ENCODE data around the gene MFAP4.

Gene MFAP4

DNA sequence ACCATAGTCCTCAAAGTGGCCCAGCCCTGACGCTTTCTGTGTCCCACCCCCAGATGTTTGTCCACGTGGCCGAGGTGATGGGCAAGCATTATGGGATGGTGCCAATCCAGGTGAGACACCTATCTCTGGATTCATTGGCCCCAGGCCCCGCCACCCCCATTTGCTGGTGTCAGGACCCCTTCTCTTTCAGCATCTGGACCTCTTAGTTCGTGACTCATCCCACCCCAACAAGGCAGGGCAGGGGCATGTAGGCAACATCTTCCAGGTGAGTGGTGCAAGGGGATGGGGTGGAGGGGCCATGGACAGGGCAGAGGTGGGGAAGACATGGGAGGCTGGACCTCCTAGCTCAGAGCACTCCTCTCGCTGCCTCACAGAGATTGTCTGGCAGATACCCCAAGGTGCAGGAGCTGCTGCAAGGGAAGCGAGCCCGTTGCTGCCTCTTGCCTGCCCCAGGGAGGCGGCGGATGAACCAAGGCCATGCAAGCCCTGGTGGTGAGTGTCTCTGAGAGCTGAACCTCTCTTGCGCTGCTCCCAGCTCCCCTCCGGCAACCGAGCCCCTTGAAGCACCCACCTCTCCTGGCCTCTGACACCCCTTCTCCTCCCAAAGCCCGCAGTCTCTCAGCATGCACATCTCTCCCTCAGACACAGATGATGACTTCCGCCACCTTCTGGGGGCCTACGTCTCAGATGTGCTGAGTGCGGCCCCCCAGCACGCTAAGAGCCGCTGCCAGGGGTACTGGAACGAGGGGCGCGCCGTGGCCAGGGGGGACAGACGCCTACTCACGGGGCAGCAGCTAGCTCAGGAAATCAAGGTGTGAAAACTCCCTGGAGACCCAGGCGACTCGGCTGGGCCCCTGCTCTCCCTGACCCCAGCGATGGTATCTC, 27.6 kb upstream of the MFAP4 start:
- Histone ChIP-seq H3K4me3 (ENCODE audit: low read length, poor library complexity, severe bottlenecking) (no peak overlapping the region), H3K9me2 (replicated peaks; ENCODE audit: low read depth, low read length) (no peaks in the 10 kb centered on the region), H3F3A (ENCODE audit: low read depth) (no peaks in the 10 kb centered on the region), H4K20me1 (ENCODE audit: insufficient read depth, low read length, poor library complexity, severe bottlenecking) (no peaks in the 10 kb centered on the region), H3K36me3 (ENCODE audit: insufficient read depth, low read length) (no peaks in the 10 kb centered on the region), H3K79me2 (ENCODE audit: insufficient read depth, low read length) (no peaks in the 10 kb centered on the region), H2AFZ (ENCODE audit: low read length) (no peak overlapping the region), H3K9me3 (ENCODE audit: insufficient read depth, low read depth, low read length) (no peaks in the 10 kb centered on the region), H3K4me2 (ENCODE audit: low read depth, low read length, poor library complexity, severe bottlenecking) (no peak overlapping the region), H3K27me3 (ENCODE audit: insufficient read depth, low read length, poor library complexity, severe bottlenecking) (no peaks in the 10 kb centered on the region), H3K4me1 (ENCODE audit: insufficient read depth, low read length, poor library complexity, severe bottlenecking) (no peaks in the 10 kb centered on the region), H3K9ac (ENCODE audit: low read depth, low read length, poor library complexity, severe bottlenecking) (no peak overlapping the region)
- TF ChIP-seq CTCF (conservative IDR thresholded peaks at IDR 0.05; ENCODE audit: low read length): no peak
- no peak for TF ChIP-seq EZH2phosphoT487 (IDR thresholded peaks at IDR 0.05; ENCODE audit: borderline replicate concordance)

- H4K20me1 ChIP-seq (ENCODE audit: insufficient read depth, low read length, poor library complexity, severe bottlenecking): no peaks in the 10 kb centered on the region
- no peak overlapping the region for H3K4me3 ChIP-seq (ENCODE audit: low read length, poor library complexity, severe bottlenecking)
- no peaks in the 10 kb centered on the region for H3K9me3 ChIP-seq (ENCODE audit: insufficient read depth, low read depth, low read length)
- H3K36me3 ChIP-seq (ENCODE audit: insufficient read depth, low read length): no peaks in the 10 kb centered on the region
- H2AFZ ChIP-seq (ENCODE audit: low read length): no peak overlapping the region
- H3K4me2 ChIP-seq (ENCODE audit: low read depth, low read length, poor library complexity, severe bottlenecking): no peak overlapping the region
- H3F3A ChIP-seq (ENCODE audit: low read depth): no peaks in the 10 kb centered on the region
- H3K4me1 ChIP-seq (ENCODE audit: insufficient read depth, low read length, poor library complexity, severe bottlenecking): no peaks in the 10 kb centered on the region
- no peaks in the 10 kb centered on the region for H3K9me2 ChIP-seq (replicated peaks; ENCODE audit: low read depth, low read length)
- H3K27me3 ChIP-seq (ENCODE audit: insufficient read depth, low read length, poor library complexity, severe bottlenecking): no peaks in the 10 kb centered on the region
- H3K79me2 ChIP-seq (ENCODE audit: insufficient read depth, low read length): no peaks in the 10 kb centered on the region
- H3K9ac ChIP-seq (ENCODE audit: low read depth, low read length, poor library complexity, severe bottlenecking): no peak overlapping the region
- TF ChIP-seq CTCF (conservative IDR thresholded peaks at IDR 0.05; ENCODE audit: low read length) (no peak), EZH2phosphoT487 (IDR thresholded peaks at IDR 0.05; ENCODE audit: borderline replicate concordance) (no peak)
Measured at GRCh38 chr17:19413761-19414160, 26.8 kb upstream of the MFAP4 start.

DNA sequence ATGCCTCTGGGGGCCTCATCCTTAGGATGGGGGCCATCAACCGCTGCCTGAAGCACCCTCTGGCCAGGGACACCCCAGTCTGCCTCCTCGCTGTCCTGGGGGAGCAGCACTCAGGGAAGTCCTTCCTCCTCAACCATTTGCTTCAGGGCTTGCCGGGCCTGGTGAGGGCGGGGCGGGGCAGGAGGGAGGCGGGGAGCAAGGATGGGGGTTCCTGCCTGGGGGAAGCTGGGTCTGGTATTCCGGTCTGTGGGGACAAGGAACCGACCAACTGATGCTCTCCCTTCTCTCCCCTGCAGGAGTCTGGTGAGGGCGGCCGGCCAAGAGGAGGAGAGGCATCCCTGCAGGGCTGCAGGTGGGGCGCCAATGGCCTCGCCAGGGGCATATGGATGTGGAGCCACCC, 26.0 kb upstream of the MFAP4 start:
- H3K4me2 ChIP-seq (ENCODE audit: low read depth, low read length, poor library complexity, severe bottlenecking): no peak overlapping the region
- TF ChIP-seq CTCF (conservative IDR thresholded peaks at IDR 0.05; ENCODE audit: low read length) (no peak), EZH2phosphoT487 (IDR thresholded peaks at IDR 0.05; ENCODE audit: borderline replicate concordance) (no peak)

More for the DNA sequence above, 26.0 kb upstream of the MFAP4 start:
- Histone ChIP-seq H3K9me2 (replicated peaks; ENCODE audit: low read depth, low read length) (no peaks in the 10 kb centered on the region), H4K20me1 (ENCODE audit: insufficient read depth, low read length, poor library complexity, severe bottlenecking) (no peaks in the 10 kb centered on the region), H3K9me3 (ENCODE audit: insufficient read depth, low read depth, low read length) (no peaks in the 10 kb centered on the region), H3K4me1 (ENCODE audit: insufficient read depth, low read length, poor library complexity, severe bottlenecking) (no peaks in the 10 kb centered on the region), H3K79me2 (ENCODE audit: insufficient read depth, low read length) (no peaks in the 10 kb centered on the region), H3K4me3 (ENCODE audit: low read length, poor library complexity, severe bottlenecking) (no peak overlapping the region), H3K27me3 (ENCODE audit: insufficient read depth, low read length, poor library complexity, severe bottlenecking) (no peaks in the 10 kb centered on the region), H3F3A (ENCODE audit: low read depth) (no peaks in the 10 kb centered on the region), H3K36me3 (ENCODE audit: insufficient read depth, low read length) (no peaks in the 10 kb centered on the region), H2AFZ (ENCODE audit: low read length) (no peak overlapping the region), H3K9ac (ENCODE audit: low read depth, low read length, poor library complexity, severe bottlenecking) (no peak overlapping the region)

Measured in Loucy (cell line).